NCI-H345 treated with DMSO at 0.1 percent for 48 hours (cell line): ENCODE measurements around the gene DCXR.

Experiments used
- DNase-seq: peaks from one replicate; lab custom pipeline; 2025; ENCODE audit not compliant: unreplicated experiment; lab: John Stamatoyannopoulos, UW

DCXR gene

DNA sequence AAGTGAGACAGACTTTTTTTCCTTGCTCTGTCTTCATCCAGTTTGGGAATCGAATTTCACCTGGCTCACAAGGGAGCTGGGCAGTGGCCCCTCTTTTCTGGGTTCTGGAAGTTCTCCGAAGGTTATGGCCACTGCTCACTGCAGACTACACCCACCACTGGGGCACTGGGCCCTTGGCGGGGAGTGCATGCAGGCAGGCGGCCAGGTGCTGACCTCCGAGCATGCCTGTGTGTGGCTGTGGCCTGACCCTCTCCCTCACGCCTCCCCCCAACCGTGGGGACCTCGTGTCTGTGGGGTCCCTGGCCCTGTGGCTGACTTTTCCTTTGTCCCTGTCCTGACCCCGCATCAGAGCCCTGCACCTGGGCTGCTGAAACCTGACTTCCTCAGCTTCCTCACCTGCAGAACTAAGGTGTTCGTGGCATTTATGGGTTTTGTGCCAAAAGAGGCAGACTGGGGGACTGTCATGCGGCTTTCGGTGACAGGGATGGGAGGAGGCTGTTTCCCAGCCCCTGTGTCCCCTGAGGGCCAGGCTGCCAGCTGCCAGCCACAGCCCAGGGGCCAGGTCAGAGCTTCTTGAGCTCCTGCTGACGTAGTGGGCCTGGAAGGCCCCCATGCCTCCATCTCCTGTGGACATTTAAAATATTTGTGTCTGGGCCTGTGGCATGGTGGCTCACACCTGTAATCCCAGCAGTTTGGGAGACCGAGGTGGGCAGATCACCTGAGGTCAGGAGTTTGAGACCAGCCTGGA is 38.6 kb downstream of the DCXR start:
- DNase-seq: no peak

DNA sequence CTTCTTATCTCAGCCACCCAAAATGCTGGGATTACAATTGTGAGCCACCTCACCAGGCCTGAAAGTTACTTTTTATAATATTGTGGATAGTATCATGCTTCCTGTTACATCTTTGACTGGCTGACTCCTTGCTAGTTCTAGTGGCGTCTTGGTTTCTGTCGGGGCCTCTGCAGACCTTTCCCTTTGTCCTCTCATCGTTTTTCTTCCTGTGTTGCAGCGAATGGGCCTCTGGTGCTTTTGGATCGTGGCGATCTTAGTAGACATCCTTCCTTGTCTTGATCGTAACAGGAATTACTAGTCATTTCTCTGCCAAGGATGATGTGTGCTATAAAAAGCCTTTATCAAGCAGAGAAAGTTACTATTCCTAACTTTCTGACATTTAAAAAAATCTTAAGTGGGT is 39.3 kb downstream of the DCXR start:
- no peak for DNase-seq

DNA sequence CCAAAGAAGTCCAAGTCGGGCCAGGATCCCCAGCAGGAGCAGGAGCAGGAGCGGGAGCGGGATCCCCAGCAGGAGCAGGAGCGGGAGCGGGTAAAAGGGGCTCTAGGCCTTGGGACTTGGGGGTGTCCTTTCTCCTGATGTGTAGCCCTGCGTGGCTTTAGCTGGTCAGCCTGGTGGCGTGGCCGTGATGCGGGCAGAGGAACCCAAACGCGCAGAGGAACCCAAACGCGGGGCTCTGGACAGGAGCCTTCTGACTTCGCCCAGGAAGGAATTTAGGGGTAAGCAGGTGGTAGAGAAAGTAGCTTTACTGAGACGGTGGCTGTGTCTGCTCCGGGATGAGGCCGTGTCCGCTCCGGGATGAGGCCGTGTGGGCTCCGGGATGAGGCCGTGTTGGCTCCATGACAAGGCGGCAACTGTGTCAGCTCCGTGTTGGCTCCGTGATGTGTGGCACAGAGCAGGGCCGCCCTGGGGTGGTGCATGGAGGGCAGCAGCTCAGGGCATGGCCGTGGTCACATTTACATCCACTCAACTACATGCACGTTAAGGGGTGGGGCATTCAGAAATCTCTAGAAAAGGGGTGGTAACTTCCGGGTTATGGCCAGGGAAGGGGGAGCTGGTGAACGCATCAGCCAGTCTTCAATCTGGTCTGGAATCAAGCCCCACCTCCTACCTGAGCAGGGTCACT is 40.6 kb downstream of the DCXR start:
- DNase-seq: no peak

DNA sequence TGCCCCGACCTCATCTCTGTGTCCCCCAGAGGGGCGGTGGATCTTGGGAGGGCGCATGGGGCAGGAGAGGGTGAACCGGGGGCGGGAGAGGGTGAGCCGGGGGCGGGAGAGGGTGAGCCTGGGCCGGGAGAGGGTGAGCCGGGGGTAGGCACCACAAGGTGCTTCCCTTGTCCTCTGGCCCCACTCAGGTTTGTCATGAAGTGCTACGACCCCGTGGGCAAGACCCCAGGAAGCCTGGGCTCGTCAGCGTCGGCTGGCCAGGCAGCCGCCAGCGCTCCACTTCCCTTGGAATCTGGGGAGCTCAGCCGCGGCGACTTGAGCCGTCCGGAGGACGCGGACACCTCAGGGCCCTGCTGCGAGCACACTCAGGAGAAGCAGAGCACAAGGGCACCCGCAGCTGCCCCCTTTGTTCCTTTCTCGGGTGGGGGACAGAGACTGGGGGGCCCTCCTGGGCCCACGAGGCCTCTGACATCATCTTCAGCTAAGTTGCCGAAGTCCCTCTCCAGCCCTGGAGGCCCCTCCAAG is 41.2 kb downstream of the DCXR start:
- DNase-seq: no peak

DNA sequence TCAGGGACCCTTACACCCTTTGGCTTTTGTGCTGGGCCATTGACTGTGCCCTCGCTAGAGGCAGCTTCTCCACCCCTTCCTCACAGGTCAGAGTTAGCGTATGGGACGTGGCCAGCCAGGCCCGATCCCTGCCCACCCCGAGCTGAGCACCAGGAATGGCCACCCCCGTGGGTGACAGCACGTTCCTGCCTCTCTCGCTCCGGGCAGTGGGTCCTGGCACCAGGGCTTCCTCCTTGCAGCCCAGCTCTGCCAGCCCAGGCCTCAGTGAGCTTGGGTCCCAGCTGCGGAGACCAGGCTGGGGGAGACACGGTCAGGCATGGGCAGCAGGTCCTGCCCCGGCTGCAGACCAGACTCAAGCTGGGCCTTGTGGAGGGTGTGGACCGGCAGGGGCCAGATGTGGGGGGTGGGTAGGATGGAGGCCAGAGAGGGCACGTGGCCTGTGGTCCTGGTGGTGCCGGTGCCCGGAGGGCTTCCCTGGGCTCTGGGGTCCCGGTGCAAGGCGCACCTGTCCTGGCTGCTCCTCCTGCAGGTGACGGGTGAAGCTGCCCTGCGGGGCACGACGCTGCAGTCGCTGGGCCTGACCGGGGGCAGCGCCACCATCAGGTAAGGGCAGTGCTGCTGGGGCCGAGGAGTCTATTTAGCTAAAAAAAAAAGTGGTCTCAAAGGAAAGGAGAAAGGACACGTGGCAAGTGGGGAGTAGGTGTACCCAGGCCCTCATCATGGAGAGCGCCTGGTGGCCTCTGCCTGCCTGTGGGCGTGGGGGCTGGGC is 41.9 kb downstream of the DCXR start:
- DNase-seq: no peak

DNA sequence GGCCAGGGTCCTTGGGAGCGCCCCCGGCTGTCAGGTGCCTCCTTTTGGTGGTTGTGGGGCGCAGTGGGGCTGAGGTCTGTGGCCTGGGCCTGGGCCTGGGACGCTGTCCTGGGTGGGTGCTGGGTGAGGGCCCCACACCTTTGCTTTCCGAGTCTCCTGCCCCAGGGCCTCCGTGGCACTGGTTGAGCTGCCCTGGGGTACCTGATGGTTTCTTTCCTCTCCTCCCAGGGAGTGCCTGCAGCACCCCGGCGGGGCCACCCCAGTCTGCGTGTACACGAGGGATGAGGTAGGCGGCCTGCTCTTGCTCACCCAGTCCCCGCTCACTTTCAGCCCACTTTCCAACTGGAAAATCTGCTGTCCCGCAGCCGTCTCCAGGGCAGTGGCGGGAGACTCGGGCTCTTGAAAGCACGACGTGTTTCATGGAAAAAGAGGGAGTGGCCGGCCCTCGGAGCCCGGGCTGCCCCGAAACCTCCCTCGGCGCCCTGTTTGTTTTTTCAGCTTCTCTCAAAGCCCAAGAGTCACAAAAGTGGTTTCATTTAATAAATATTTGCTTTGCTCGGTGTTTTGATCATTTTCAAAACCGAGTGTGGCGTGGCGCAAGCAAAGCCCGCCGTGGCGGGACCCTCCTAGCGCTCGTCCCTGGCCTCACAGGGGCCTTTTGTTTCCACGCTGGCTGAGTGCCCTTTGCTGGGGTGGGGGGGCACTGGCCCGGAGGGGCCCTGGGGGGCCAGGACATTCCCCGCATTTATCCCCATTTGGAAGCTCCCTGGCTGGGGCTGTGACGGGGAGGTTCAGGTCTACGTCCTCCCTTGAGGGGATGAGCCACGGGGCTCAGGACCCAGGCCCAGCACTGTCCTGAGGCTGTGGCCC is 42.7 kb downstream of the DCXR start:
- no peak for DNase-seq

DNA sequence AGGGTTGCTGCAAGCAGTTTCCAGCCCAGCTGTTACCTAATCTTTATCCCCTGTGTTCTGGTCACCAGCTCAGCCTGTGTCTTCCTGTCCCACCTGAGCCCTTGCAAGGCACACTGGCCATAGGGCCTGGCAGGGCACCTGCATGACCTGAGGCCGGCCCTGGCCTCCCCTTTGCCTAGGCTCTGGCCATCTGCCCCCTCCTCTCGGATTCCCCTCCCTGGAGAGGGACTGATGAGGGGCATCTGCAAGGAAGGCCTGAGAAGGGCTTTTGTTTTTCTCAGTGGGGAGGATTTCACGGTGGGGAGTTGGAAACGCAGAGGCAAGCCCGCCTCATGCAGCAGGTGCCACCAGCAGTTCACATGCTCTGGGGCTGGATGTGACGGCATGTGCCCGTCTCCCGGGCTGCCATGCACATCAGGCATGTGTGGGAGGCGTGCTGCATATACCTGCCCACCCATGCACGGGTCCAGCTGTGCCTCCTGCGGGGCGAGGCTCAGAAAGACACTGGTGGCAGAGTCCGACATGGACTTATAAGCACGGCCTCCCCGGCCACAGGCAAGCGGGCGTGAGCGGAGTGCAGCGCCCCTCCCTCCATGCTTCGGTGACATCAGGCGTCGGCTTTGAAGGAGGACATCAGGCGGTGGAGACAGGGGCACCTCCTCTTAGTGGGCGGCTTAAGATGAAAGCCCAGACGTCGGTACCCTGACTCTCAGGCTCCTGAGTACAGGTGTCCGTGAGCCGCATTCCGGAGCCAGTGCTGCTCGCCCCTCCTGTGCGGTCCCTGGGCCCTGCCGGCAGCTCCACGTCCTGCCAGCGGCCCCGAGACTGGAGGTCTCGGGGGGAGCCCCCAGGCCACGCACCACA is 43.5 kb downstream of the DCXR start:
- DNase-seq: no peak

DNA sequence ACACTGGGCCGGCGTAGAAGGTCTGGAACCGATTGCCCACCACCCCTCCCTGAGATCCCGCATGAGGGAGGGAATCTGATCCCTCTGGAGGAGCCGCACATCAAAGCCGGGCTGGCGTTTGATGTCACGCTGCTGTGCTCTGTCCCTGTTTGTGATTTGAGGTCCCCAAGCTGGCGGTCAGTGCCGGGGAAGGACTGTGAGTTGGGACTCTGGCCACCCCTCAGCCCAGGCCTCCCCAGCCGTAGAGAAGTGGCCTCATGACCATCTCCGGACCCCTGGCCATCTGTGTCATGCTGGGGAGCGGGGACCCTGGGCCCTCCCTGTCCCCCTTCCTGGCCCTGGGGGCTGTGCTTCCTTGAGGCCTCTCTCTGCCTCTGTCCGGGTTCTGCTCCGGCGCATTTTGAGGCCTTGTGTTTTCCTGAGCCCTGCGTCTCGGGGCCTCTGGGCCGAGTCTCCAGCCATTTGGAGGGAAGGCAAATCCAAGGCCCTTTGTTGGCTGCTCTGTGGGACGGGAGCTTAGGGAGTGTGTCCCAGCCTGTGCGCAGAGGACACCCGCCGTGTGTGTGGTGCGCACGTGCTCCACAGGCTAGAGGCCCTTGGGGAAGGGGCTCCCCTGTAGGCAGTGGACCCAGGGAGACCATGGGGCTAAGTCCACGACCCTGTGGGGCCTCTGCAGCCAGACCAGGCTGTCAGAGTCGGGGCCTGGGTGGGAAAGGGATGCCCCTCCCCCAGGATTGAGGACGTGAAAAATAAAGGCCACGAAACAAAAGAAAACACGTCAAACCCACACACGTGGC is 45.0 kb downstream of the DCXR start:
- DNase-seq: no peak

DNA sequence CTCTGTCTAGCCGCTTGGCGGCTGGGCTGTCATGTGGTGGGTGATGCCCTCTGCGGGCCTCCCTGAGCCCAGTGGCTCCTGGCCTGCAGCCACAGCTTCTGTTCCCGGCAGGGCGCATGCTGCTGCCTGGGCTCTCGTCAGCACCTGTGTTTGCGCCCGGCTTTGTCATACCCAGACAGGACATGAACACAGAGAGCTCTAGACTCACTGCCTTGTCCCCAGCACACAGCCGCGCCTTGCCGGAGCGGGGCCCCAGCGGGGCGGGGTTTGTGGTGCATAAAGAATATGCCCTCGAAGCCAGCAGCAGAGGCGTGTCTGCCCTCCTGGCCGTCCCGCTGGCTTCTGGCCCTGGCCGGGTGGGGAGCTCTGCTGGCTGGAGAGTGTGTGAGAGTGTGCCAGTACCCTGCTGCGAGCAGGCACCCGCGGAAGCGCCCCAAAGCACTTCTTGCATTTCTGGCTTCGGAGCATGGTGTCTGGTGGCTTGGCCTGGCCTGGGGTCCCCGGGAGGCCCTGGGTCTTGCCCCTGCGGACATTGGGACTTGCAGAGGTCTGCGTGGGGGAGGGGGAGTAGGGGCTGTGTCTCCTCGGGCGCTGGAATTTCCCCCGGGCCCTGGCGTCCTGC is 45.7 kb downstream of the DCXR start:
- DNase-seq: no peak

DNA sequence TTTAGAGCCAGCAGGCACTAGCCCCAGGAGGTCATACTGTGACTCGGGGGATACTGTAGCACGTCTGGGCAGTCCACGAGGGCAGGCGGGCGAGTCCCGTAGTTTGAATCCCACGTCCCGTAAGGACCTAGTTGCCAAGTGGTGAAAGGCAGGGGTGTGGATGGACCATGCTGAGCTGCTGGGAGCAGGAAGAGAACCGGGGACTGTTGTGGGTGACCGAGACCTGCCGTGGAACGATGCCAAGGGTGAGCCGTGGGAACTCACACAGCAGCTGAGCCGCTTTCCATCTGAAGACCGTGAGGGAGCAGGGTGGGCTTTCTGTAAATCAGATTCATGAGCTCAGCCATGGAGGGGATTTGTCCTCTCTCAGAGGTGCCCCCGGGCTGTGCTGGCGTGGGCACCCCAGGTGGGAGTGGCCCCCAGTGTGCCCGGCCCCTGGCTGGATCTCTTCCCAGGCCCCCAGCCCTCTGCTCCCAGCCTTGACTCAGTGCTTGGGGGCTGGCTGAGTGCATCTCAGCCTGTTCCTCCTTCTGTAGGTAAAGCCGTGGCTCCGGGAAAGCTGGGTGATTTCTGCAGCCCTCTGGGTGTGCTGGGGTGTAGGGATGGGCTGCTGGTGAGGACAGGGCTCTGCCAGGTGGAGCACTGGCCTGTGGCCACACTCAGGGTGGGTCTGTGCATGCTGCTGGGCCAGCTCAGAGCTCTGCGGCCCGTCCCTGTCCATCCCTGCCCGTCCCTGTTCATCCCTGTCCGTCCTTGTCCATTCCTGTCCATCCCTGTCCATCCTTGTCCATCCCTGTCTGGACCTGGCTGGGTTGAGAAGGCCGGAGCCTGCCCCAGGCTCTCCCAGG is 46.4 kb downstream of the DCXR start:
- DNase-seq: no peak

DNA sequence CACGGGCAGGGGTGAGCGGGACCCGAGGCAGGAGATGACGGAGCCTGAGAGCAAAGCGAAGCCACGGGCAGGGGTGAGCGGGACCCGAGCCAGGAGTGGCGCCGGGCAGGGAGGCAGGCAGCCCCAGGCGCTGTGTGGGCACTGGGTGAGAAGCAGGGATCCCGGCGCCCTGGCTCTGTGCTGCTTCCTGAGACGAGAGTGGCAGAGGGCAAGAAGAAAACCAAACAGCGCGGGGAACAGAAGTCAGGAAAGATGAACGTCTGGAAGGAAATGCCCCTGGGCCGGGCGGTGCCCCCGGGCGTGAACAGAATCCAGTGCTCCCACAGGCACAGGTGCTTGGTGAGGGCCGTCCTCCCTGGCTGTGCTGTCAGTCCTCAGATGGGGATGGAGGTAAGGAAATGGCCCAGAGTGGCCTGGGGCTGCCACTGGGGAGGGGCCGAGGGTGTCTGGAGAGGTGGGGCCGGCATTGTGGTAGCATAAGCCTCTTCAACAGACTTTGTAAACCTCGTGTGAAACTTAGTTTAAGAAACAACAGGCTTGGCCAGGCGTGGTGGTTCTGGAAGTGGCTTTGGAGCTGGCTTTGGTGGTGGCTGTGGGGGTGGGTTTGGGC is 50.2 kb downstream of the DCXR start:
- no peak for DNase-seq

DNA sequence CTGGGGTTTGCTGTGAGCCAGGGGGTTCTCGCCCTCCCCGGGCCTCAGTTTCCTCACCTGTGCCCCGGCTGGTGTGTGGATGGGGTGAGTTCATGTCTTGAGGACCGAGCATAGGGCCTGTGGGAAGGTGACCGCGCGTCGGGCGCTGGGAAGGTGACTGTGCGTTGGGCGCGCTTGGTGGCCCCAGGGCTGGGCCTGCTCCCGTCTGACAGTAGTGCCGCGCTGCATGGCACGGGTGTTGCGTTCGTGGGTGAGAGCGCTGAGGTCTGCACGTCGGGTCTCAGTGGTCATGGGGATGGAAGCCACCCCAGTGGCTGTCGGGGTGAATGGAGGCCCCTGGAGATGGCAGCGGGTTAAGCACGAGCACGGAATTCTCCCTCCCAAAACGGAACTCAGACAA is 50.9 kb downstream of the DCXR start:
- no peak for DNase-seq
